Activated CD4-positive, alpha-beta T cell treated with anti-CD3 and anti-CD28 coated beads for 24 hours (primary cell): ENCODE data around the gene COMMD1.
"Not testable (repeated sequence)": the region's sequence is repeated elsewhere in the genome, so short reads cannot be mapped to it uniquely, and the experiment has no call there.

ENCODE experiments used
- DNase-seq, 2 donors: peaks; one replicate each; pipeline ENCODE4 v3.0.0-alpha.2; 2020; ENCODE audit warnings: low read depth in 2 of 2

Gene COMMD1

GRCh38 chr2:62071760-62072680 is 166.5 kb downstream of the COMMD1 start:
- no peak for DNase-seq

DNA sequence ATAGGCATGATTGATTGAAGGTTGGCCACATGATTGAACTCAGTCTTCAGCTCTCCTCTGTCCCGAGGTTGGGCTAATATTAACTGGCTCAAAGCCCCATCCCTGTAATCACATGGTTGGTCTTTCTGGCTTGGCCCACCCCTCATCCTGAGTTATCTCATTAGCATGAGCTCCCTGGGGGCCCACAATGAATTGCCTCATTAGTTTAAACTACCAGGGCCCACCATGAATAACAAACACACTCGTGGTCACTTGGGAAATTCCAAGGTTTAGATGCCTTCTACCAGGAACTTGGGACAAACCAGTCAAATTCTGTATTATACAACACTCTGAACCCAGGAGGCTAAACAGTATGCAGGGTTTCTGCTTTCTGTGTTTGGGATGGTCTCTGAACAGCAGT is 168.8 kb downstream of the COMMD1 start:
- DNase-seq: no peak

DNA sequence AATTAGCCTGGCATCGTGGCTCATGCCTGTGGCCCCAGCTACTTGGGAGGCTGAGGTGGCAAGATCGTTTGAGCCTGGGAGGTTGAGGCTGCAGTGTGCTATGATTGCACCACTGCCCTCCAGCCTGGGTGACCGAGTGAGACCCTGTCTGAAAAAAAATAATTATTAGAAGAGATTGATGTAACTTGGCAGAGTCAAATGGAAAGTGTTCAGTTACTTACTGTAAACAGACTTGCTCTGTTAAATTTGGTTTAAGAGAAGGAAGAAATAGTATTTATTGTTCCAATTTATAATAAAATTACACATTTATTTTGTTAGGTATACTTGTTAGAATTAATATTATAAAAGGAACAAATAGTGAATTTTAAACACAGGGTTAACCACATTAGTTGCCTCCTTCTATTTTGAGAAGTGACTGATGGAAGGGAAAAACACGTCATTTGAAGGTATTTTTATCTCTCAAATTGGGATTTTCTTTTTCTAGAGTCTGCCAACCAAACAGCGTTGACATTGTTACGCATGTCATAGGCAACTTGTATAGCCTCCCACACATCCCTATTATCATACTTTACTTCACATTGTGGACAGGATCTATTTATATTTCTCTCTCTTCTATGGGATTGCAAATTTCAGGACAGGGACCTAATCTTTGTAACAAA is 171.6 kb downstream of the COMMD1 start:
- DNase-seq: no peak

- no peak for DNase-seq
These were observed 179.3 kb downstream of the COMMD1 start for GRCh38 chr2:62084801-62085200.

DNA sequence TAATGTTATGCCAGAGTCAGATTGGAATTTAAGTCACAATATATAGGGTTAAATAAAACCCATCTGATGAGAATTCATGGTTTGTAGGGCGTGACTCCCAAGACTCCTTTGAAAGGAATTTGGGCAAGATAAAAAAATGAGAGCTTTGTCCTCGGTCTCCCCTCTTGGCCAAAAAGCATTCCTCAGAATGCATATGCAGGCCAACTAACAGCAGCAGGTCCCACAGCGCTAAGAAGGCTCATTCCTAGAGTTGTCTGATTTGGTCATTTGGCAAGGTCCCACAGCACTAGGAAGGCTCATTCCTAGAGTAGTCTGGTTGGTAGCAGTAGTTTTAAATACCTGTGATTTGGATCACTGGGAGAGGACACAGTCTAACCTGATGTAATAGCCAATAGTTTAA is 184.2 kb downstream of the COMMD1 start:
- DNase-seq: no peak

DNA sequence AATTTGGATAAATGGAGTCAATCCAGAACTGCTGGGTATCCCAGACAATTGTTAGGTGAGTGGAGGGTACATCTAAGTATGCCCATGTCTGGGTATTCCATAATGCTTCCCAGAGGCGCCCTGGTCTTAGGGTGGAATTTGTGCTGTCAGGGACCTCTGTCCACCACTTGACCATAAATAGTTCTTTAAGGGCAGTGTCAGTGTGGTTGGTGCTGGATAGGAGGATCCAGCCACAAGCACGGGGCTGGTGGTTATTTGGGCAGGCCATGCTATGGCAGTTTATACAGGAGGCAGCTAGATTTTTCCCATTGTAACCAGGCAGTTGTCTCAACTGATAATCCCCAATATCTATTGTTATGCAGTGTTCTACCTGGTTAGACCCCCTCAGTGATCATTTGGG is 186.0 kb downstream of the COMMD1 start:
- DNase-seq: no peak

- no peak for DNase-seq
These were observed 193.6 kb downstream of the COMMD1 start for GRCh38 chr2:62099050-62099449.

DNA sequence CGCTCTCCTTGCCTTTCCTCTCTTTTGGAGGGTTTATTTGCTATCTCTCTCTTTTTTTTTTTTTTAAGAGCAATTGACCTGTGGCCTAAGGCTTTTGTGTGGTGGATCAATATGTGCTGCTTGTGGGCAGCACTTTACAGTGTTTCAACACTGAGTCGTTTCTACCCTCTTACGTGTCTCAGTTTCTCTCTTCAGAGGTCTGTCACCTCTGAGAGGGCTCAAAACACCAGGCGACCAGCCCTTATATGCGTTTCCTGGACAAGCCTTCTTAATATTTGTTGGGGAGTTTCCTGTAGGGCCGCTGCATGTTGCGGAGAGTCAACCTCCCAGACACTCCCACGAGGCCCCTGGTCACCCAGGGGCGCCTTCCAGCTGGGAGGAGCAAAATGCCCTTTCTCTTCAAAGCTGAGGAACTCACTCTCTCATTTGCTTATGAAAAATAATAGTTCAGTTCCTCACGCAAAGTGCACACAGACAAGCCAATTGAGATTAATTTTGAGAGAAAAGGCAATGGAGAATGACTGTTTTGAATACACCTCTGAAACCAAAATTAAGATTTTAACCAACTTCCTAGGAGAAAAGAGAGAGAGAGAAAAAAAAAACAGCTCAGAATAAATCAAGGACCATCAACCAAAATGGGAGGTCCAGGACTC is 194.2 kb downstream of the COMMD1 start:
- DNase-seq: no peak

GRCh38 chr2:62101886-62102285 is 196.4 kb downstream of the COMMD1 start:
- no peak for DNase-seq

- DNase-seq: no peak
These were observed 197.0 kb downstream of the COMMD1 start for GRCh38 chr2:62102402-62102920.

DNA sequence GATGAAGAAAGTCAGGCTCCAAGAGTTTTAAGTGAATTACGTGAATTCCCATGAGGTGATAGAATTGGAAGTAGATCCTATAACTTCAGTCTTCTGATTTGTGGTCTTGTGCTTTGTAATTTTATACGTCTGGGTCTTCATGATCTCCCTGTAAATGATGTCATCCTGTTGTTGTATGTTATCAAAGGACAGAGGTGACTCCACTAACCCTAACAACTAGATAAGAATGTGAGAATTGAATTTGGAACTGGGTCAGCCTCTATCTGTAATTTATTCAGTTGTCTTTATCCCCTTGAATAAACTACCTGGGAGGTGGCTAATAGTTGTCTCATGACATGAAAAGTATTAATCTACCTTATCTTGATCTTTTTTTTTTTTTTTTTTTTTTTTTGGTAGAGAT is 204.1 kb downstream of the COMMD1 start:
- DNase-seq: no peak

GRCh38 chr2:62110415-62111025 is 205.0 kb downstream of the COMMD1 start:
- no peak for DNase-seq

- no peak for DNase-seq
These were observed 206.7 kb downstream of the COMMD1 start for GRCh38 chr2:62112179-62112578.

DNA sequence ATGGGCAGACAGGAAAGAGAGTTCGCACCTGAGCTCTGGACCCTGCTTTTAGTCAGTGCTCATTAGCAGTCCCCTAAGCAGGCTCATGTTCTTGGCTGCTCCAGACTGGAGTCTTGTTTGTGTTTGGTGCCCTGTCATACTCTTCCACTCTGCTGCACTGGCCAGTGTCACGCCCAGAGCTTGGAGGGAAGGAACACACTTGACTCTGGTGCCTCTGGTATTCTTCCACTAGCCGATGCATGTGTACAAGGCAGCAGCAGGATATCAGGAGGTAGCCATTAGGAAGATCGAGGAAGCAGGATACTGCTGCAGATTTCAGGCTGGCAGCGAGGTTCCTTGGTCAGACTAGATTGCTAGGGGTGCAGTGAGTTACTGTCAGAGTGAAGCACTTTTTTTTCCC is 209.1 kb downstream of the COMMD1 start:
- no peak for DNase-seq

- DNase-seq: no peak
These were observed 211.5 kb downstream of the COMMD1 start for GRCh38 chr2:62116983-62117382.

- no peak for DNase-seq
These were observed 212.7 kb downstream of the COMMD1 start for GRCh38 chr2:62118160-62118559.

DNA sequence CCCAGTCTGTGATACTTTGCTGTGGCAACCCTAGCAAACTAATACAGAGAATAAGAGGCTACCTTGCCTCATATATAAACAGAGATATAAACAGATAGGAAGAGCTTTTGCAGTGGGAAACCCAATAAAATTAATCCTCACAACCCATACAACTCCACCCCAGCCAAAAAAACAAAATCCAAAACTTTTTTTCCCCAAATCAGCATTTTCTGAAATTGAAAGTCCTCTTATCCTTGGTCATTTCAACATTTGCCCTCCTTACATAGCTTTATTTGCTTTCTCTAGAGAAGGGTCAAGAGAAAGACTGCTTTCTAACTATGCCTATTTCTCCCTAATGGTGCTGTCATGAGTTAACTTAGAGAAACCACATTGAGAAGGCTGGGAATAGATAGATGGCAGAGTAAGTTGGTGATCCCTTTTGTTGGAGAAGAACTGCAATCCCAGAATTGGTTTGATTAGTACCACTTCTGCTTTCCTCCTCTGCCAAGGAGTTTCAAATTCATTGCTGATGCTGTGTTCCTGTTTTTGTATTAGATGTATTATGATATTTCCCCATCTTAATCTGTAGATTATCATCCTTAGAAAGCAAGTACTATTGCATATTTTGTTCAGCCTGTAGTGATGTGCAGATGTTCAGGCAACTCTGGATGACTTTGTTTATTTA is 214.0 kb downstream of the COMMD1 start:
- no peak for DNase-seq

DNA sequence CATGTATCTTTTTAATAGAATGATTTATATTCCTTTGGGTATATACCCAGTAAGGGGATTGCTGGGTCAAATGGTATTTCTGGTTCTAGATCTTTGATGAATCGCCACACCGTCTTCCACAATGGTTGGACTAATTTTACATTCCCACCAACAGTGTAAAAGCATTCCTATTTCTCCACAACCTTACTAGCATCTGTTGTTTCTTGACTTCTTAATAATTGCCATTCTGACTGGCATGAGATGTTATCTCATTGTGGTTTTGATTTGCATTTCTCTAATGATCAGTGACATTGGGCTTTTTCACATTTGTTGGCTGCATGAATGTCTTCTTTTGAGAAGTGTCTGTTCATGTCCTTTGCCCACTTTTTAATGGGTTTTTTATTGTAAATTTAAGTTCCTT is 220.8 kb downstream of the COMMD1 start:
- not testable (repeated sequence) for DNase-seq

DNA sequence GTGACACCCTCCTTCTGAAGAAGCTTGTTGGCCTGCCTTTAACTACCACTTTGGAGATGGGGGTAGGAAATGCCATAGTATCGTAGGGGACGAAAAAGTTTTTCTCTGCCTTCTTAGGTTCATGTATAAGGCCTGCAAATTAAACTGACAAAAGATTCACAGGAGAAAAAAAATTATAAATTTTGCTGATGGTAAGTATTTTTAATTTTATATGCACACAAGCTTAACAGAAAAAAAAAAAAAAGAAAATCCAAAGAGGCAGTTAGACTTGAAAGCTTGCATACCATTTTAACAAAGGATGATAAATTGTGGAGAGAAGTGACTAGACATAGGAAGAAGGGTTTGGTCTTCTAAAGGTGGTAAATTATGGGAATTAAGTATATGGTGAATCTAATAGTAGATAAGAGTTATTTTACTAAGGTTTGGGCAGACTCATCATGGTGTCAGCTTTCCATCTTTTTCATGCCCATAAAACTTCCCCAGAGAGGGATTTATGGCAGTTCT is 227.9 kb downstream of the COMMD1 start:
- DNase-seq: no peak

DNA sequence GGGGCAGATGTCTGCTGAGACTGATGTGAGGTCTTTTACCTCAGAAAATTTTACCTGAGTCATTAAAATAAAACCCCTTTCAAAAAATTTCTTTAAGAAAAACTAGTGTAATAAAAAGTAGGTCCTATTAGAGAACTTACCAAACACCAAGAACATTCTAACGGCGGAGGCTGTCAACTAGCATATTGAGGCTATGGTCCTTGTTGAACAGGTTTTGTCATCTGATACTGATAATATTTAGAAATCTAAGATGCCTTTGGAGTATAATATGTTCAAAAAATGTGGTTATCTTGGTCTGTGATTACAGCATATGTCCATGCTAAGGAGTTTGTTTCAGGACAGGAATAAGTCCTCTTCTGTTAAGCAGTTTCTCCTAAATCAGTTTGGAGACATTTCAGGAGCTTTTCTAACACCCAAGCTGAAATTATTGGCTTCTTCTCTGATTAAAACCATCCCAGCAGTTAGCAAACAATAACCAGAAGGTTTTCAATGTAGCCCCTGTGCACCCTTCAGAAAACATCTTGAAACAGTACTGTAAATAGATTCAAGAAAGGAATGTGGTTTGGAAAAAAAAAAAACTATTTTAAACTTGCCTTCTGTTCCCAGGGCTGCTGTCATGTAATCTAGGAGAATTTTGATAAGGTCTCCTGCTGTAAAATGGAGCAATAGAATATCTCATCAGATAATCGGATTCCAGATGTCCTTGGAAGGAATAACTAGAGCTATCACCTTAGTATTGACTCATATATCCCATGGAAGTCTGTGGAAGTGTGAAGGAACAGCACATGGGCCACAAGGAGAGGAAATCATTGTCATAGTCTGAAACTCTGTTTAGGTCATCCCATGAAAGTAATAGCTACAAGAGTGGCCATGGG is 231.7 kb downstream of the COMMD1 start:
- no peak for DNase-seq
